ENCODE measurements around the gene FOXR1. TPM values are rescaled to one million over a fixed set of nuclear protein-coding genes. Genes with fewer than 3 reads are reported as not detected.

Gene FOXR1
- total RNA-seq, 1 experiment from 2014 or later, result not detected

DNA sequence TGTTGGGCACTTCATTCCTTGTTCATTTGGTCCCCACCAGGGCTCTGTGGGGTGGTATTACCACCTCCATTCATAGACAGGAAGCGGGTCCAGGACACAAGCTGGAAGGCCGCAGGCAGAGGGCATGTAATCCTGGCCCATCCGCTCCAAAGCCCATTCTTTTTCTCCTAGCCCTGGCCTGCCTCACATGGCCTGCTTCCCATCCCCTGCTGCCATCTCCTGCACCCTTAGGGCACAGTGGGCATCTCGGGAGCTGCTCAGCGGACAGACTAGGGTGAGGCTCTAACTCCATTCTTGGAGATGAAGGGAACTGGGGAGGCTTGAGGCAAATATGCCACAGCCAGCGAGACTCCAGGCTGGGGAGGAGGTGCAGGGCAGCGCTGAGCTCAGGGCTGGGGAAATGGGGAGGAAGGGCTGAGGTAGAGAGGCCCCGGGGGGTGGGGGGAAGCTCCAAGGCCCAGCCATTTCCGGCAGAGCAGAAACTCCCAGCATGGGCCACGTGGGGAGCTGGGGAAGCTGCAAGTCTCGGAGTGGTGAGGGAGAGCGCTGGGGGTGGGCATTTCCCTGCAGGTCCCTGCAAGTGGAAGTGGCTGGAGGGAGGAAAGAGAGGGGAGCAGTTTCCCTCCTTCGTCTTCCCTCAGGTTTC lies 31.5 kb upstream of the FOXR1 start:
- no peak overlapping the region for H3K27ac Mint-ChIP-seq
- 0 out of 2 replicates have a peak, but pooled peaks have one; percentile 23 for TF ChIP-seq ZBTB21 (CRISPR knock-in tag; IDR thresholded peaks at IDR 0.05; ENCODE audit: borderline replicate concordance)
- TF ChIP-seq SMAD3 (CRISPR knock-in tag; IDR thresholded peaks at IDR 0.05; ENCODE audit: borderline replicate concordance), result no peak
- 0 out of 2 replicates have a peak, but pooled peaks have one; percentile 39 for TF ChIP-seq ETV6 (CRISPR knock-in tag; IDR thresholded peaks at IDR 0.05)
- TF ChIP-seq, protein P1, sequence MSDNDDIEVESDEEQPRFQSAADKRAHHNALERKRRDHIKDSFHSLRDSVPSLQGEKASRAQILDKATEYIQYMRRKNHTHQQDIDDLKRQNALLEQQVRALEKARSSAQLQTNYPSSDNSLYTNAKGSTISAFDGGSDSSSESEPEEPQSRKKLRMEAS (CRISPR knock-in tag; IDR thresholded peaks at IDR 0.05), result peak; percentile 60
- TF ChIP-seq USF2 (CRISPR knock-in tag; IDR thresholded peaks at IDR 0.05), result peak; percentile 62; the same call in 1 of the 2 replicates
- TF ChIP-seq GTF2I (CRISPR knock-in tag; conservative IDR thresholded peaks at IDR 0.05), result no peak
- TF ChIP-seq, protein P2, sequence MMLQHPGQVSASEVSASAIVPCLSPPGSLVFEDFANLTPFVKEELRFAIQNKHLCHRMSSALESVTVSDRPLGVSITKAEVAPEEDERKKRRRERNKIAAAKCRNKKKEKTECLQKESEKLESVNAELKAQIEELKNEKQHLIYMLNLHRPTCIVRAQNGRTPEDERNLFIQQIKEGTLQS (CRISPR knock-in tag; conservative IDR thresholded peaks at IDR 0.05), result no peak
- peaks cover 29% of the 10 kb centered on the region for H3K4me1 Mint-ChIP-seq
- ChIA-PET POLR2A (interaction anchor here (0.9 kb wide), 1 partner anchor 27 kb away, joined by 3 read pairs; no protein-coding TSS in a partner anchor), CTCF (interaction anchor here (0.6 to 2.6 kb wide), 11 partner anchors 9 to 334 kb away, joined by 3 to 28 read pairs (median 3); partner anchors contain the start of genes BCL9L and UPK2)
- ATAC-seq (peak; percentile 88), DNase-seq (ENCODE audit: low spot score) (peak; percentile 50)
- H3K27me3 Mint-ChIP-seq (ENCODE audit: low read depth), result peaks cover 18% of the 10 kb centered on the region
- no peaks in the 10 kb centered on the region for H3K36me3 Mint-ChIP-seq
- H3K4me3 Mint-ChIP-seq, result no peak overlapping the region
- no peaks in the 10 kb centered on the region for H3K9me3 Mint-ChIP-seq

DNA sequence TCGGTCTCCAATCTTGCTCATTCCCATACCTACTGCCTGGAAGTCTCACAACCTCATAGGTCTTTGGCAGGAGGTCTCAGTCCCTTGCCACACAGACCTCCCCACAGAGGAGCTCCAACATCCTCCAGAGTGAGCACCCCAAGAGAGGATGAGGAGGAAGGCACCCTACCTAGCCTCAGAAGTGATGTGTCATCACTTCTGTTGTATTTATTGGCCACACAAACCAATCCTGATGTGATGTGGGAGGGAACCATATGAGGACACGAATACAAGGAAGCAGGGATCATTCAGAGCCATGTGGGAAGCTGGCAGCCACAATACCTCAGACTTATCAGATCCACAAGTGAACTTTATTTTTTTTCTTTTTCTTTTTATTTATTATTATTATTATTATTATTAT lies 24.5 kb upstream of the FOXR1 start:
- Mint-ChIP-seq H3K27me3 (ENCODE audit: low read depth) (peaks cover 17% of the 10 kb centered on the region), H3K27ac (no peak overlapping the region), H3K36me3 (no peaks in the 10 kb centered on the region), H3K9me3 (no peaks in the 10 kb centered on the region), H3K4me1 (no peaks in the 10 kb centered on the region), H3K4me3 (no peak overlapping the region)
- DNase-seq (ENCODE audit: low spot score) (no peak), ATAC-seq (no peak)
- no peak for TF ChIP-seq ZSCAN18 (CRISPR knock-in tag; IDR thresholded peaks at IDR 0.05)
- TF ChIP-seq IRF2 (CRISPR knock-in tag; IDR thresholded peaks at IDR 0.05; ENCODE audit: borderline replicate concordance, low read depth), result no peak
- no peak for TF ChIP-seq ZNF423 (CRISPR knock-in tag; IDR thresholded peaks at IDR 0.05)
- TF ChIP-seq, protein P3, sequence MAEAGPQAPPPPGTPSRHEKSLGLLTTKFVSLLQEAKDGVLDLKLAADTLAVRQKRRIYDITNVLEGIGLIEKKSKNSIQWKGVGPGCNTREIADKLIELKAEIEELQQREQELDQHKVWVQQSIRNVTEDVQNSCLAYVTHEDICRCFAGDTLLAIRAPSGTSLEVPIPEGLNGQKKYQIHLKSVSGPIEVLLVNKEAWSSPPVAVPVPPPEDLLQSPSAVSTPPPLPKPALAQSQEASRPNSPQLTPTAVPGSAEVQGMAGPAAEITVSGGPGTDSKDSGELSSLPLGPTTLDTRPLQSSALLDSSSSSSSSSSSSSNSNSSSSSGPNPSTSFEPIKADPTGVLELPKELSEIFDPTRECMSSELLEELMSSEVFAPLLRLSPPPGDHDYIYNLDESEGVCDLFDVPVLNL (CRISPR knock-in tag; IDR thresholded peaks at IDR 0.05; ENCODE audit: borderline replicate concordance, low read depth), result no peak
- no peak for TF ChIP-seq NFYB (CRISPR knock-in tag; conservative IDR thresholded peaks at IDR 0.05; ENCODE audit: low read depth)
- TF ChIP-seq ZNF138 (CRISPR knock-in tag; conservative IDR thresholded peaks at IDR 0.05), result no peak
- TF ChIP-seq MLX (CRISPR knock-in tag; IDR thresholded peaks at IDR 0.05), result no peak
- TF ChIP-seq FOXK1 (CRISPR knock-in tag; IDR thresholded peaks at IDR 0.05), result no peak
- TF ChIP-seq ZNF121 (CRISPR knock-in tag; IDR thresholded peaks at IDR 0.05), result no peak
- no peak for TF ChIP-seq AFF4 (CRISPR knock-in tag; IDR thresholded peaks at IDR 0.05; ENCODE audit: borderline replicate concordance)
- no peak for TF ChIP-seq RORB (CRISPR knock-in tag; IDR thresholded peaks at IDR 0.05)
- TF ChIP-seq ZNF671 (CRISPR knock-in tag; IDR thresholded peaks at IDR 0.05), result no peak
- TF ChIP-seq NR1H2 (CRISPR knock-in tag; IDR thresholded peaks at IDR 0.05), result no peak
- TF ChIP-seq NR2C2 (CRISPR knock-in tag; IDR thresholded peaks at IDR 0.05), result no peak
- TF ChIP-seq, protein P4, sequence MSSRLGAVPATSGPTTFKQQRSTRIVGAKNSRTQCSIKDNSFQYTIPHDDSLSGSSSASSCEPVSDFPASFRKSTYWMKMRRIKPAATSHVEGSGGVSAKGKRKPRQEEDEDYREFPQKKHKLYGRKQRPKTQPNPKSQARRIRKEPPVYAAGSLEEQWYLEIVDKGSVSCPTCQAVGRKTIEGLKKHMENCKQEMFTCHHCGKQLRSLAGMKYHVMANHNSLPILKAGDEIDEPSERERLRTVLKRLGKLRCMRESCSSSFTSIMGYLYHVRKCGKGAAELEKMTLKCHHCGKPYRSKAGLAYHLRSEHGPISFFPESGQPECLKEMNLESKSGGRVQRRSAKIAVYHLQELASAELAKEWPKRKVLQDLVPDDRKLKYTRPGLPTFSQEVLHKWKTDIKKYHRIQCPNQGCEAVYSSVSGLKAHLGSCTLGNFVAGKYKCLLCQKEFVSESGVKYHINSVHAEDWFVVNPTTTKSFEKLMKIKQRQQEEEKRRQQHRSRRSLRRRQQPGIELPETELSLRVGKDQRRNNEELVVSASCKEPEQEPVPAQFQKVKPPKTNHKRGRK (CRISPR knock-in tag; IDR thresholded peaks at IDR 0.05; ENCODE audit: borderline replicate concordance), result no peak
- TF ChIP-seq HMGA2 (CRISPR knock-in tag; IDR thresholded peaks at IDR 0.05), result no peak
- POLR2A ChIA-PET, result no interaction called here
- CTCF ChIA-PET, result interaction anchor here (1.6 to 2.1 kb wide), 2 partner anchors 17 to 257 kb away, joined by 4 to 17 read pairs; no protein-coding TSS in a partner anchor

Measured in WTC11 (cell line).